RWPE2 (cell line): Measurements from ENCODE around the gene MYB.
A peak's percentile ranks its signal among the peaks of the same experiment; 100 is the strongest.
"Not testable (repeated sequence)": the region's sequence is repeated elsewhere in the genome, so short reads cannot be mapped to it uniquely, and the experiment has no call there.

Experiments
- ATAC-seq: fragments of 200-7000 bp; cut with Tn5 transposase; 3 replicates; pipeline ENCODE4 v1.9.1; 2021; ENCODE audit warnings: low read depth
- DNase-seq: peaks from one replicate; pipeline ENCODE4 v3.0.0-alpha.2; 2020; ENCODE audit warnings: low spot score
- H3K27ac ChIP-seq: fragments of 450-650 bp; 2 replicates; pipeline ENCODE4 v1.5.1; 2017; ENCODE audit warnings: mild to moderate bottlenecking; ENCODE audit not compliant: poor library complexity, severe bottlenecking
- H3K27me3 ChIP-seq: fragments of 250-450 bp; sonication (Bioruptor Pico); 2 replicates; pipeline ENCODE4 v1.5.1; 2021; ENCODE audit warnings: mild to moderate bottlenecking, moderate library complexity; ENCODE audit not compliant: insufficient read depth, poor library complexity, severe bottlenecking
- H3K36me3 ChIP-seq: fragments of 250-450 bp; sonication (Bioruptor Pico); 2 replicates; pipeline ENCODE4 v1.5.1; 2020; ENCODE audit warnings: low read depth, mild to moderate bottlenecking, moderate library complexity
- H3K4me1 ChIP-seq: fragments of 250-450 bp; sonication (Bioruptor Pico); 2 replicates; pipeline ENCODE4 v1.5.1; 2021; ENCODE audit warnings: mild to moderate bottlenecking, moderate library complexity; ENCODE audit not compliant: insufficient read depth, poor library complexity, severe bottlenecking
- H3K4me3 ChIP-seq: fragments of 250-450 bp; sonication (Bioruptor Pico); 2 replicates; pipeline ENCODE4 v1.5.1; 2021; ENCODE audit warnings: mild to moderate bottlenecking, moderate library complexity; ENCODE audit not compliant: severe bottlenecking
- H3K9me3 ChIP-seq: fragments of 250-450 bp; sonication (Bioruptor Pico); 2 replicates; pipeline ENCODE4 v1.5.1; 2021; ENCODE audit warnings: mild to moderate bottlenecking, moderate library complexity; ENCODE audit not compliant: severe bottlenecking
- CTCF ChIP-seq: fragments of 450-650 bp; IDR thresholded peaks from one replicate; pipeline ENCODE4 v1.5.1; 2017; ENCODE audit warnings: mild to moderate bottlenecking, moderate library complexity; ENCODE audit not compliant: poor library complexity, severe bottlenecking

MYB gene

GRCh38 chr6:135240711-135241110, 59.6 kb downstream of the MYB start:
- no peak for DNase-seq
- no peaks in the 10 kb centered on the region for H3K36me3 ChIP-seq
- TF ChIP-seq CTCF: no peak
- no peaks in the 10 kb centered on the region for H3K9me3 ChIP-seq
- no peak overlapping the region for H3K27ac ChIP-seq
- no peak overlapping the region for H3K4me3 ChIP-seq
- no peaks in the 10 kb centered on the region for H3K4me1 ChIP-seq
- H3K27me3 ChIP-seq: no peaks in the 10 kb centered on the region
- ATAC-seq: no peak

- Histone ChIP-seq H3K27ac (no peak overlapping the region), H3K4me1 (no peaks in the 10 kb centered on the region), H3K27me3 (no peaks in the 10 kb centered on the region), H3K9me3 (no peaks in the 10 kb centered on the region), H3K36me3 (no peaks in the 10 kb centered on the region), H3K4me3 (no peak overlapping the region)
- TF ChIP-seq CTCF: no peak
- no peak for DNase-seq
- ATAC-seq: peak; percentile 76
These were observed 63.0 kb downstream of the MYB start for GRCh38 chr6:135243871-135244796.

GRCh38 chr6:135244805-135245204, 63.7 kb downstream of the MYB start:
- DNase-seq (no peak), ATAC-seq (no peak)
- Histone ChIP-seq H3K4me1 (no peaks in the 10 kb centered on the region), H3K9me3 (no peaks in the 10 kb centered on the region), H3K36me3 (no peaks in the 10 kb centered on the region), H3K4me3 (no peak overlapping the region), H3K27ac (no peak overlapping the region), H3K27me3 (no peaks in the 10 kb centered on the region)
- TF ChIP-seq CTCF: no peak

- H3K27ac ChIP-seq, H3K4me3 ChIP-seq, H3K27me3 ChIP-seq, H3K9me3 ChIP-seq, H3K36me3 ChIP-seq, H3K4me1 ChIP-seq, ATAC-seq, DNase-seq: not testable (repeated sequence)
These were observed 65.4 kb downstream of the MYB start for GRCh38 chr6:135246412-135247012.

GRCh38 chr6:135250234-135250633, 69.1 kb downstream of the MYB start:
- no peak for TF ChIP-seq CTCF
- no peak overlapping the region for H3K4me3 ChIP-seq
- H3K9me3 ChIP-seq: no peaks in the 10 kb centered on the region
- DNase-seq (no peak), ATAC-seq (no peak)
- no peaks in the 10 kb centered on the region for H3K36me3 ChIP-seq
- no peak overlapping the region for H3K27ac ChIP-seq
- H3K27me3 ChIP-seq: no peaks in the 10 kb centered on the region
- H3K4me1 ChIP-seq: no peaks in the 10 kb centered on the region
